AG10803 (cell line): ENCODE data around the gene CHST3.

Source experiments
- DNase-seq: peaks from one replicate; pipeline ENCODE4 v3.0.0; 2010; ENCODE audit warnings: low read depth
- H3K4me3 ChIP-seq: 2 replicates; pipeline ENCODE4 v1.5.1; 2011; ENCODE audit warnings: mild to moderate bottlenecking, low read length, control low read depth
- TF ChIP-seq, protein P1 (sequence below): conservative IDR thresholded peaks from 2 replicates; pipeline ENCODE4 v1.5.1; 2011; ENCODE audit warnings: mild to moderate bottlenecking, low read length, control low read depth, inconsistent platforms

Gene CHST3

GRCh38 chr10:72049969-72050781, 86.0 kb downstream of the CHST3 start:
- DNase-seq, result no peak
- no peak overlapping the region for H3K4me3 ChIP-seq
- TF ChIP-seq, protein P1, sequence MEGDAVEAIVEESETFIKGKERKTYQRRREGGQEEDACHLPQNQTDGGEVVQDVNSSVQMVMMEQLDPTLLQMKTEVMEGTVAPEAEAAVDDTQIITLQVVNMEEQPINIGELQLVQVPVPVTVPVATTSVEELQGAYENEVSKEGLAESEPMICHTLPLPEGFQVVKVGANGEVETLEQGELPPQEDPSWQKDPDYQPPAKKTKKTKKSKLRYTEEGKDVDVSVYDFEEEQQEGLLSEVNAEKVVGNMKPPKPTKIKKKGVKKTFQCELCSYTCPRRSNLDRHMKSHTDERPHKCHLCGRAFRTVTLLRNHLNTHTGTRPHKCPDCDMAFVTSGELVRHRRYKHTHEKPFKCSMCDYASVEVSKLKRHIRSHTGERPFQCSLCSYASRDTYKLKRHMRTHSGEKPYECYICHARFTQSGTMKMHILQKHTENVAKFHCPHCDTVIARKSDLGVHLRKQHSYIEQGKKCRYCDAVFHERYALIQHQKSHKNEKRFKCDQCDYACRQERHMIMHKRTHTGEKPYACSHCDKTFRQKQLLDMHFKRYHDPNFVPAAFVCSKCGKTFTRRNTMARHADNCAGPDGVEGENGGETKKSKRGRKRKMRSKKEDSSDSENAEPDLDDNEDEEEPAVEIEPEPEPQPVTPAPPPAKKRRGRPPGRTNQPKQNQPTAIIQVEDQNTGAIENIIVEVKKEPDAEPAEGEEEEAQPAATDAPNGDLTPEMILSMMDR, result no peak

DNA sequence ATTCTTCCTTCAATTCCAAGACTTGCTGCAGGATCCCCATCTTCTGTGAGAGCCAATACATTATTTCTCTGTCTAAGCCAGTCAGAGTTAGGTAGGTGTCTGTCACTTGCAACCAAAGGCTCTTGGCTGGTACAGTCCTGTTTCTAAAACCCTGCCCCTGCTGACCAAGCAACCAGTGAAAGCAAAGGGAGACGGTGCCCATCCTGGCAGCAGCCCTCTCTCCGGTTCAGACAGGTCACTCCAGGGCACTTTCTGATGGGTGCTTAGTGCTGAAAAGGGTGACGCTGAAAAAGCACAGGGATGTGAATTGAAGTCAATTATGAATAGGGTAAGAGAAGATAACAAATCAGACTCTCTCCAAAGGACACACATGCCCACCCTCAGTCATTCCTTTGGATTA, 86.7 kb downstream of the CHST3 start:
- no peak for DNase-seq
- TF ChIP-seq, protein P1, result no peak
- no peak overlapping the region for H3K4me3 ChIP-seq

DNA sequence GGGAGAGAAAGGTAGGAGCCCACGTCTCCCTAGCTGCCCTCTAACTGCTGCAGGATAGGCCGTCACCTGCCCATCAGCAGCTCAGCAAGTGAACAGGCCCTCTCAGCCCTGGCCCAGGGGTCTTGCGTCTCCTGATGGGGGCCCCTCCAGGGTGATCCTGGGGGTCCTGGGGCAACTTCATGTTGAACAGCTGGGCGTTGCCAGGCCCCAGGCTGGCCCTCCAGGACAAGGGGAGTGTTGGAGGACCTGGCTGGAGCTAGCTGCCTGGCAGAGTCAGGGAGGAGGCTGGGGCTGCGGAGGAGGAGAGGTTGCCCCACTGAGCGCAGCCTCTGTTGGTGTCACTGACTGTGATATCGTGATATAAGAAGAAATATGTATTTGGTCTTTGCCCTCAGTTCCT, 89.5 kb downstream of the CHST3 start:
- TF ChIP-seq, protein P1, result no peak
- no peak for DNase-seq
- no peak overlapping the region for H3K4me3 ChIP-seq

GRCh38 chr10:72056113-72056512, 91.9 kb downstream of the CHST3 start:
- TF ChIP-seq, protein P1, result no peak
- DNase-seq, result no peak
- no peak overlapping the region for H3K4me3 ChIP-seq

DNA sequence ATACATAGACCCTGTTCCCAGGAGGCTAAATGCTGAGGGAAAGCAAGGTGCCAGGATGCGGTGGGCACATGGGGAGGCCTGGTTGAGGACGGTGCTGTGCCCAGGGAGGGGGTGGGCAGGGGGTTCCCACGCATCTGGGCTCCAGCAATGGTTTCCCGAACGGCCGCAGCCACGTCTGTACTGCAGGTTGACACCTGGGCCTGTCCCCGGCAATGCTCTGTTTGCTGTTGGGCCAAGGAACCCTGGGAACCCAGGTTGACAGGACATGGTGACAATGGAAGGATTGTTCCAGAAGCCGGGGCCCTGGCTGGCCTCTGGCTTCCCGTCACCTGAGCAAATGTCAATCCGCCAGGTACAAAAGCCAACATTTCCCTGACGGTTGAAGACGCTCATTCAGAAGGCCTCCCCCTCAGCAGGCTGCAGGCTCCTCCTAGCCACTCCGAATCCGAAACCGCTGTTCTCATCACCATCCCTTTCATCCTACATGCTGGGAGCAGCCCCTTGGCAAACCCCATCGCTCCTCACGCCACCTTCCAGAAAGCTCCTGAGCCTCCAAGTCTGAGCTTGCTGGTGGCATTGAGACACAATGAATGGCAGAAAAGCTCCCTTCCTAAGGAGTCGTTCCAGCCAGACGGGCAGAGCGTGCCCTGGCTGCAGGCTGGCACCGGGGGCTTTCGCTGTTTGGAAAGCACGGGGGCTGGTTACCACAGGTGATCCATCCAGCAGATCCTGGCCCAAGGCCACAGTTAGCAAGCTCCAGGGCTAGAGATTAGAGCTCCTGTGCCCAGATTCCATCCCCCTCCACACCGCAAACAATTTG, 92.9 kb downstream of the CHST3 start:
- DNase-seq, result no peak
- TF ChIP-seq, protein P1, result no peak

GRCh38 chr10:72058347-72058898, 94.2 kb downstream of the CHST3 start:
- TF ChIP-seq, protein P1, result no peak
- no peak overlapping the region for H3K4me3 ChIP-seq
- no peak for DNase-seq

More for the DNA sequence above, 92.9 kb downstream of the CHST3 start:
- no peak overlapping the region for H3K4me3 ChIP-seq
